ENCODE data around the gene KLHL29. TPM values are rescaled to one million over a fixed set of nuclear protein-coding genes. Genes with fewer than 3 reads are reported as not detected.

Gene KLHL29
- total and polyA plus RNA-seq, 4 donors, result 0.29 to 2.3 (median 0.68) TPM

DNA sequence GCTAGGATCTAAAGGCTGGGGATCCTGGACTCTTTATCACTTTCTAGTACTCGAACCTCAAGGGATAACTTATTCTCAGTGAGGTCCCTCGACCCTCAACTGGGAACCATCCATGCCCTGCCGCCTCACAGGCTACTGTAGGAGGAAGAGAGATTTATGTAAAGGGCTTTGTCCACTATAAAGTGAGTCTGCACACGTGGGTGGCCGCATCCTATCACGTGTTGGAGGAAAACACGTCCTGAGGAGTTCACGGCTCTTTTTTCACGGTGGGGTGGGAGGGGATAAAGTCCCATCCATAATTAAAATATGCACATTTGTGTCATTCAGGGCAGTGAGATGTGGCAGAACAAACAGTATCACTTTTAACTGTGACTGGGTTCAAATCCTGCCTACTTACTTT is 176.6 kb downstream of the KLHL29 start:
- Histone ChIP-seq H3K27ac (ENCODE audit: low read depth in 1 of 2, low read length in 2 of 2) (no peak overlapping the region), H3K36me3 (ENCODE audit: control insufficient read depth in 4 of 4, insufficient read depth in 3 of 4, low read depth in 1 of 4, low read length in 3 of 4) (no peaks in the 10 kb centered on the region), H3K4me3 (ENCODE audit: low read depth in 1 of 3, low read length in 3 of 3) (no peak overlapping the region), H3K9me3 (ENCODE audit: control insufficient read depth in 4 of 4, low read length in 3 of 4) (no peaks in the 10 kb centered on the region), H3K4me1 (ENCODE audit: control insufficient read depth in 4 of 4, insufficient read depth in 4 of 4, low read length in 3 of 4) (no peaks in the 10 kb centered on the region), H3K27me3 (ENCODE audit: control insufficient read depth in 4 of 4, insufficient read depth in 4 of 4, low read length in 3 of 4) (no peaks in the 10 kb centered on the region), H3K9ac (ENCODE audit: low read depth in 1 of 2, low read length in 2 of 2) (no peak overlapping the region)
- WGBS, result 87% methylated on average over 9 of the region's 9 CpGs
- DNase-seq (ENCODE audit: low spot score), result no peak
- TF ChIP-seq RXRA (IDR thresholded peaks at IDR 0.05) (no peak), SP1 (IDR thresholded peaks at IDR 0.05) (no peak)

- no peaks in the 10 kb centered on the region for H3K27me3 ChIP-seq (ENCODE audit: control insufficient read depth in 4 of 4, insufficient read depth in 4 of 4, low read length in 3 of 4)
- WGBS, result 97% methylated on average over 30 of the region's 30 CpGs
- H3K9ac ChIP-seq (ENCODE audit: low read depth in 1 of 2, low read length in 2 of 2), result no peak overlapping the region
- no peaks in the 10 kb centered on the region for H3K4me1 ChIP-seq (ENCODE audit: control insufficient read depth in 4 of 4, insufficient read depth in 4 of 4, low read length in 3 of 4)
- no peak overlapping the region for H3K27ac ChIP-seq (ENCODE audit: low read depth in 1 of 2, low read length in 2 of 2)
- no peaks in the 10 kb centered on the region for H3K9me3 ChIP-seq (ENCODE audit: control insufficient read depth in 4 of 4, low read length in 3 of 4)
- no peak for DNase-seq (ENCODE audit: low spot score)
- no peak for TF ChIP-seq HNF4A (conservative IDR thresholded peaks at IDR 0.05)
- no peak for TF ChIP-seq FOXA1 (IDR thresholded peaks at IDR 0.05)
- TF ChIP-seq JUND (IDR thresholded peaks at IDR 0.05), result no peak
- no peak for TF ChIP-seq FOXA2 (IDR thresholded peaks at IDR 0.05)
- no peak for TF ChIP-seq GABPA (IDR thresholded peaks at IDR 0.05 in 1 of 2, conservative IDR thresholded peaks at IDR 0.05 in 1 of 2)
- TF ChIP-seq, protein P1, sequence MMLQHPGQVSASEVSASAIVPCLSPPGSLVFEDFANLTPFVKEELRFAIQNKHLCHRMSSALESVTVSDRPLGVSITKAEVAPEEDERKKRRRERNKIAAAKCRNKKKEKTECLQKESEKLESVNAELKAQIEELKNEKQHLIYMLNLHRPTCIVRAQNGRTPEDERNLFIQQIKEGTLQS (IDR thresholded peaks at IDR 0.05), result no peak
- TF ChIP-seq TAF1 (conservative IDR thresholded peaks at IDR 0.05), result no peak
- TF ChIP-seq RAD21 (IDR thresholded peaks at IDR 0.05), result no peak
- no peak for TF ChIP-seq EGR1 (IDR thresholded peaks at IDR 0.05; ENCODE audit: low read depth in 2 of 2)
- no peak for TF ChIP-seq RXRA (IDR thresholded peaks at IDR 0.05)
- TF ChIP-seq NR2F2 (IDR thresholded peaks at IDR 0.05), result no peak
- no peak for TF ChIP-seq ZBTB33 (IDR thresholded peaks at IDR 0.05)
- TF ChIP-seq, protein P2, sequence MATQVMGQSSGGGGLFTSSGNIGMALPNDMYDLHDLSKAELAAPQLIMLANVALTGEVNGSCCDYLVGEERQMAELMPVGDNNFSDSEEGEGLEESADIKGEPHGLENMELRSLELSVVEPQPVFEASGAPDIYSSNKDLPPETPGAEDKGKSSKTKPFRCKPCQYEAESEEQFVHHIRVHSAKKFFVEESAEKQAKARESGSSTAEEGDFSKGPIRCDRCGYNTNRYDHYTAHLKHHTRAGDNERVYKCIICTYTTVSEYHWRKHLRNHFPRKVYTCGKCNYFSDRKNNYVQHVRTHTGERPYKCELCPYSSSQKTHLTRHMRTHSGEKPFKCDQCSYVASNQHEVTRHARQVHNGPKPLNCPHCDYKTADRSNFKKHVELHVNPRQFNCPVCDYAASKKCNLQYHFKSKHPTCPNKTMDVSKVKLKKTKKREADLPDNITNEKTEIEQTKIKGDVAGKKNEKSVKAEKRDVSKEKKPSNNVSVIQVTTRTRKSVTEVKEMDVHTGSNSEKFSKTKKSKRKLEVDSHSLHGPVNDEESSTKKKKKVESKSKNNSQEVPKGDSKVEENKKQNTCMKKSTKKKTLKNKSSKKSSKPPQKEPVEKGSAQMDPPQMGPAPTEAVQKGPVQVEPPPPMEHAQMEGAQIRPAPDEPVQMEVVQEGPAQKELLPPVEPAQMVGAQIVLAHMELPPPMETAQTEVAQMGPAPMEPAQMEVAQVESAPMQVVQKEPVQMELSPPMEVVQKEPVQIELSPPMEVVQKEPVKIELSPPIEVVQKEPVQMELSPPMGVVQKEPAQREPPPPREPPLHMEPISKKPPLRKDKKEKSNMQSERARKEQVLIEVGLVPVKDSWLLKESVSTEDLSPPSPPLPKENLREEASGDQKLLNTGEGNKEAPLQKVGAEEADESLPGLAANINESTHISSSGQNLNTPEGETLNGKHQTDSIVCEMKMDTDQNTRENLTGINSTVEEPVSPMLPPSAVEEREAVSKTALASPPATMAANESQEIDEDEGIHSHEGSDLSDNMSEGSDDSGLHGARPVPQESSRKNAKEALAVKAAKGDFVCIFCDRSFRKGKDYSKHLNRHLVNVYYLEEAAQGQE (IDR thresholded peaks at IDR 0.05), result no peak
- TF ChIP-seq YY1 (IDR thresholded peaks at IDR 0.05), result no peak
- TF ChIP-seq, protein P3, sequence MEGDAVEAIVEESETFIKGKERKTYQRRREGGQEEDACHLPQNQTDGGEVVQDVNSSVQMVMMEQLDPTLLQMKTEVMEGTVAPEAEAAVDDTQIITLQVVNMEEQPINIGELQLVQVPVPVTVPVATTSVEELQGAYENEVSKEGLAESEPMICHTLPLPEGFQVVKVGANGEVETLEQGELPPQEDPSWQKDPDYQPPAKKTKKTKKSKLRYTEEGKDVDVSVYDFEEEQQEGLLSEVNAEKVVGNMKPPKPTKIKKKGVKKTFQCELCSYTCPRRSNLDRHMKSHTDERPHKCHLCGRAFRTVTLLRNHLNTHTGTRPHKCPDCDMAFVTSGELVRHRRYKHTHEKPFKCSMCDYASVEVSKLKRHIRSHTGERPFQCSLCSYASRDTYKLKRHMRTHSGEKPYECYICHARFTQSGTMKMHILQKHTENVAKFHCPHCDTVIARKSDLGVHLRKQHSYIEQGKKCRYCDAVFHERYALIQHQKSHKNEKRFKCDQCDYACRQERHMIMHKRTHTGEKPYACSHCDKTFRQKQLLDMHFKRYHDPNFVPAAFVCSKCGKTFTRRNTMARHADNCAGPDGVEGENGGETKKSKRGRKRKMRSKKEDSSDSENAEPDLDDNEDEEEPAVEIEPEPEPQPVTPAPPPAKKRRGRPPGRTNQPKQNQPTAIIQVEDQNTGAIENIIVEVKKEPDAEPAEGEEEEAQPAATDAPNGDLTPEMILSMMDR (IDR thresholded peaks at IDR 0.05; ENCODE audit: low read depth, low read length, missing input control), result no peak
- no peak for TF ChIP-seq HNF4G (IDR thresholded peaks at IDR 0.05)
- no peak for TF ChIP-seq MAX (IDR thresholded peaks at IDR 0.05)
- no peak for TF ChIP-seq SP1 (IDR thresholded peaks at IDR 0.05)
- H3K36me3 ChIP-seq (ENCODE audit: control insufficient read depth in 4 of 4, insufficient read depth in 3 of 4, low read depth in 1 of 4, low read length in 3 of 4), result no peaks in the 10 kb centered on the region
- H3K4me3 ChIP-seq (ENCODE audit: low read depth in 1 of 3, low read length in 3 of 3), result no peak overlapping the region
Observed at GRCh38 chr2:23562143-23562542, 177.2 kb downstream of the KLHL29 start.

Measured in liver (tissue), 9 donors.